GM23338 (cell line): ENCODE measurements around the gene ITGA7. TPM values are rescaled to one million over a fixed set of nuclear protein-coding genes. Genes with fewer than 3 reads are reported as not detected.

Source experiments
- ATAC-seq: fragments of 200-7000 bp; cut with Tn5 transposase; 3 replicates; pipeline ENCODE4 v1.9.1; 2020
- DNase-seq: peaks from one replicate; pipeline ENCODE4 v3.0.0-alpha.2; 2015; ENCODE audit warnings: low spot score
- H2AFZ ChIP-seq: fragments of 200-600 bp; sonication (generic); 2 replicates; pipeline ENCODE4 v1.8.0; 2016; ENCODE audit warnings: antibody characterized with exemption, mild to moderate bottlenecking, moderate library complexity
- H3F3A ChIP-seq: fragments of 200-600 bp; sonication (generic); replicated peaks from 2 replicates; pipeline ENCODE4 v1.8.0; 2017; ENCODE audit warnings: antibody characterized with exemption, mixed run types, low read depth
- H3K27ac ChIP-seq: fragments of 200-600 bp; sonication (generic); 2 replicates; pipeline ENCODE4 v1.6.1; 2016; ENCODE audit warnings: low read depth
- H3K27me3 ChIP-seq: fragments of 200-600 bp; sonication (generic); 2 replicates; pipeline ENCODE4 v1.8.0; 2016; ENCODE audit warnings: mild to moderate bottlenecking, mixed run types, moderate library complexity; ENCODE audit not compliant: insufficient read depth
- H3K36me3 ChIP-seq: fragments of 200-600 bp; sonication (generic); 2 replicates; pipeline ENCODE4 v1.8.0; 2016; ENCODE audit warnings: mild to moderate bottlenecking; ENCODE audit not compliant: insufficient read depth
- H3K4me1 ChIP-seq: fragments of 200-600 bp; sonication (generic); 2 replicates; pipeline ENCODE4 v1.8.0; 2016; ENCODE audit warnings: mild to moderate bottlenecking, moderate library complexity; ENCODE audit not compliant: insufficient read depth
- H3K4me2 ChIP-seq: fragments of 200-600 bp; sonication (generic); 2 replicates; pipeline ENCODE4 v1.7.1; 2017; ENCODE audit warnings: mixed run types
- H3K4me3 ChIP-seq: fragments of 200-600 bp; sonication (generic); 2 replicates; pipeline ENCODE4 v1.6.1; 2016; ENCODE audit warnings: mixed run types
- H3K79me2 ChIP-seq: fragments of 200-600 bp; sonication (generic); replicated peaks from 2 replicates; pipeline ENCODE4 v1.8.0; 2017; ENCODE audit warnings: mild to moderate bottlenecking; ENCODE audit not compliant: insufficient read depth
- H3K9me2 ChIP-seq: fragments of 200-600 bp; sonication (generic); 2 replicates; pipeline ENCODE4 v1.8.0; 2017; ENCODE audit not compliant: insufficient read depth
- H4K20me1 ChIP-seq: fragments of 200-600 bp; sonication (generic); replicated peaks from 2 replicates; pipeline ENCODE4 v1.8.0; 2017; ENCODE audit warnings: mild to moderate bottlenecking; ENCODE audit not compliant: insufficient read depth
- H3K27ac Mint-ChIP-seq: 2 replicates; pipeline ENCODE4 v1.8.0; 2020; ENCODE audit warnings: inconsistent platforms, mild to moderate bottlenecking, moderate library complexity, mixed read lengths
- H3K27me3 Mint-ChIP-seq: 3 replicates; pipeline ENCODE4 v1.8.0; 2022; ENCODE audit warnings: low read depth, mild to moderate bottlenecking, moderate library complexity, mixed read lengths, inconsistent platforms; ENCODE audit not compliant: insufficient read depth, poor library complexity
- H3K36me3 Mint-ChIP-seq: 3 replicates; pipeline ENCODE4 v1.8.0; 2021; ENCODE audit warnings: low read depth, mild to moderate bottlenecking, inconsistent platforms, moderate library complexity, mixed read lengths
- H3K4me1 Mint-ChIP-seq: 3 replicates; pipeline ENCODE4 v1.8.0; 2020; ENCODE audit warnings: mild to moderate bottlenecking, inconsistent platforms, mixed read lengths
- H3K4me3 Mint-ChIP-seq: 3 replicates; pipeline ENCODE4 v1.8.0; 2021; ENCODE audit warnings: moderate library complexity, mild to moderate bottlenecking, inconsistent platforms, mixed read lengths
- H3K9me3 Mint-ChIP-seq: 3 replicates; pipeline ENCODE4 v1.8.0; 2020; ENCODE audit warnings: moderate library complexity, mild to moderate bottlenecking, inconsistent platforms, mixed read lengths
- CREB1 ChIP-seq: fragments of 250-450 bp; sonication (Bioruptor Pico); IDR thresholded peaks from 2 replicates; pipeline ENCODE4 v1.5.0; 2020; ENCODE audit warnings: low read depth, mild to moderate bottlenecking, moderate library complexity
- JUNB ChIP-seq: IDR thresholded peaks from one replicate; pipeline ENCODE4 v1.6.1; 2016; ENCODE audit warnings: antibody characterized with exemption; ENCODE audit not compliant: unreplicated experiment
- NANOG ChIP-seq: IDR thresholded peaks from 2 replicates; pipeline ENCODE4 v1.6.1; 2016; ENCODE audit warnings: antibody characterized with exemption, borderline replicate concordance
- POLR2AphosphoS5 ChIP-seq: IDR thresholded peaks from 2 replicates; pipeline ENCODE4 v1.6.1; 2016; ENCODE audit warnings: antibody characterized with exemption, low read depth
- STAT1 ChIP-seq: IDR thresholded peaks from one replicate; pipeline ENCODE4 v1.6.1; 2016; ENCODE audit warnings: antibody characterized with exemption; ENCODE audit not compliant: unreplicated experiment
- polyA plus RNA-seq: library from polyadenylated mRNA; unstranded; fragments of >200 nt; fragmentation: Nextera tagmentation; extraction: Ambion mirVana; gene quantifications from 2 replicates; pipeline ENCODE4 v1.2.1, GENCODE V29; 2016
- total RNA-seq: library from RNA; depleted of rRNA; stranded (reverse); fragments of >200 nt; shearing (Covaris generic); gene quantifications from 2 replicates; pipeline ENCODE4 v1.2.3, GENCODE V29; 2014
- TF ChIP-seq, protein P1 (sequence below), 2 experiments: fragments of 200-600 bp in 1 of 2; sonication (generic) in 1 of 2; conservative IDR thresholded peaks; 2 replicates each; pipeline versions ENCODE4 v1.5.1 to v1.6.1; 2016 to 2017; ENCODE audit warnings: antibody characterized with exemption in 2 of 2, low read depth in 2 of 2, mild to moderate bottlenecking in 2 of 2, moderate library complexity in 1 of 2
- TF ChIP-seq, protein P2 (sequence below): fragments of 250-450 bp; sonication (Bioruptor Pico); IDR thresholded peaks from 2 replicates; pipeline ENCODE4 v1.5.0; 2020; ENCODE audit warnings: mild to moderate bottlenecking, moderate library complexity

The ITGA7 gene
- total and polyA plus RNA-seq, 2 experiments from 2014 or later: 20.0 to 49.1 TPM

DNA sequence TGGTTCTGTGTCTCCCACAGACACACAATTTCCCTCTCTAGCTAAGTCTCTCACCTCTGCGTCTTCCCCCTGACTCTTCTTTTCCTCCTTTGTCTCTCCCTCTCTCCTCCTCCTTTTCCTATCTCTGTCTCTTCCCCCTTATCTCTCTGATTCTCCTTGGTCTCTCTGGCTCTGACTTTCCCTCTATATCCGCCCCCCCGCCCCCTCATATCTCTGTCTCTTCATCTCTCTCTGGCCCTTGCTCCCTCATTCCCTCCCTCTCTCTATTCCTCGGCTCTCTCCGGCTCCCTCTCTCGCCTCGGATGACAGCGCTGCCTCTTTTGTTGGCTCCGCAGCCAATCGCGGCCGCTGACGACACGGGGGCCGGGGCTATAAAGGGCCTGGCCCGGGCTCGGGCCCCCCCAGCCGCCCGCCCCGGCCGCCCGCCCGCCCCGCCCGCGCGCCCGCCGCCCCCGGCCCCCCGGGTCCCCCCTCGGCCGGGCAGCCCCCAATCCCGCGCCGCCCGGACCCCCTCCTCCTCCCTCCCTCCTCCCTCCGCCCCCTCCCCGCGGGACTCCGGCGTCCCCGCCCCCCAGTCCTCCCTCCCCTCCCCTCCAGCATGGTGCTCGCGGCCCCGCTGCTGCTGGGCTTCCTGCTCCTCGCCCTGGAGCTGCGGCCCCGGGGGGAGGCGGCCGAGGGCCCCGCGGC lies 35.2 kb upstream of the ITGA7 start, which contains the start of gene GDF11:
TSS of gene GDF11 (plus strand) at position 404 of the 687 bp plus-strand sequence. CDS start at position 599, 195 bp downstream.
- Histone ChIP-seq H3K4me3 (peak within 1 kb of the TSS; percentile 95), H3F3A (peaks cover 21% of the 10 kb centered on the region), H3K4me1 (peaks cover 27% of the 10 kb centered on the region), H3K9me2 (0 out of 2 replicates have a peak, but pooled peaks cover 2% of the 10 kb centered on the region), H4K20me1 (peaks cover 7% of the 10 kb centered on the region; the same call in 1 of the 2 replicates), H3K36me3 (no peaks in the 10 kb centered on the region), H2AFZ (peak within 1 kb of the TSS; percentile 91; the same call in 1 of the 2 replicates), H3K27me3 (no peaks in the 10 kb centered on the region), H3K27ac (0 out of 2 replicates have a peak within 1 kb of the TSS, but pooled peaks have one; percentile 32), H3K4me2 (peak within 1 kb of the TSS; percentile 87), H3K79me2 (peaks cover 35% of the 10 kb centered on the region)
- peak; percentile 13 for ATAC-seq
- peaks cover 42% of the 10 kb centered on the region for H3K4me1 Mint-ChIP-seq
- peak; percentile 91 for DNase-seq
- TF ChIP-seq NANOG: no peak
- TF ChIP-seq, protein P1, sequence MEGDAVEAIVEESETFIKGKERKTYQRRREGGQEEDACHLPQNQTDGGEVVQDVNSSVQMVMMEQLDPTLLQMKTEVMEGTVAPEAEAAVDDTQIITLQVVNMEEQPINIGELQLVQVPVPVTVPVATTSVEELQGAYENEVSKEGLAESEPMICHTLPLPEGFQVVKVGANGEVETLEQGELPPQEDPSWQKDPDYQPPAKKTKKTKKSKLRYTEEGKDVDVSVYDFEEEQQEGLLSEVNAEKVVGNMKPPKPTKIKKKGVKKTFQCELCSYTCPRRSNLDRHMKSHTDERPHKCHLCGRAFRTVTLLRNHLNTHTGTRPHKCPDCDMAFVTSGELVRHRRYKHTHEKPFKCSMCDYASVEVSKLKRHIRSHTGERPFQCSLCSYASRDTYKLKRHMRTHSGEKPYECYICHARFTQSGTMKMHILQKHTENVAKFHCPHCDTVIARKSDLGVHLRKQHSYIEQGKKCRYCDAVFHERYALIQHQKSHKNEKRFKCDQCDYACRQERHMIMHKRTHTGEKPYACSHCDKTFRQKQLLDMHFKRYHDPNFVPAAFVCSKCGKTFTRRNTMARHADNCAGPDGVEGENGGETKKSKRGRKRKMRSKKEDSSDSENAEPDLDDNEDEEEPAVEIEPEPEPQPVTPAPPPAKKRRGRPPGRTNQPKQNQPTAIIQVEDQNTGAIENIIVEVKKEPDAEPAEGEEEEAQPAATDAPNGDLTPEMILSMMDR (conservative IDR thresholded peaks at IDR 0.05; ENCODE audit: low read depth in 2 of 2): no peak; a peak in 2 of 4 replicates
- TF ChIP-seq JUNB: no peak
- TF ChIP-seq POLR2AphosphoS5: peak; percentile 72
- TF ChIP-seq CREB1 (CRISPR knock-in tag): peak; percentile 69
- TF ChIP-seq, protein P2, sequence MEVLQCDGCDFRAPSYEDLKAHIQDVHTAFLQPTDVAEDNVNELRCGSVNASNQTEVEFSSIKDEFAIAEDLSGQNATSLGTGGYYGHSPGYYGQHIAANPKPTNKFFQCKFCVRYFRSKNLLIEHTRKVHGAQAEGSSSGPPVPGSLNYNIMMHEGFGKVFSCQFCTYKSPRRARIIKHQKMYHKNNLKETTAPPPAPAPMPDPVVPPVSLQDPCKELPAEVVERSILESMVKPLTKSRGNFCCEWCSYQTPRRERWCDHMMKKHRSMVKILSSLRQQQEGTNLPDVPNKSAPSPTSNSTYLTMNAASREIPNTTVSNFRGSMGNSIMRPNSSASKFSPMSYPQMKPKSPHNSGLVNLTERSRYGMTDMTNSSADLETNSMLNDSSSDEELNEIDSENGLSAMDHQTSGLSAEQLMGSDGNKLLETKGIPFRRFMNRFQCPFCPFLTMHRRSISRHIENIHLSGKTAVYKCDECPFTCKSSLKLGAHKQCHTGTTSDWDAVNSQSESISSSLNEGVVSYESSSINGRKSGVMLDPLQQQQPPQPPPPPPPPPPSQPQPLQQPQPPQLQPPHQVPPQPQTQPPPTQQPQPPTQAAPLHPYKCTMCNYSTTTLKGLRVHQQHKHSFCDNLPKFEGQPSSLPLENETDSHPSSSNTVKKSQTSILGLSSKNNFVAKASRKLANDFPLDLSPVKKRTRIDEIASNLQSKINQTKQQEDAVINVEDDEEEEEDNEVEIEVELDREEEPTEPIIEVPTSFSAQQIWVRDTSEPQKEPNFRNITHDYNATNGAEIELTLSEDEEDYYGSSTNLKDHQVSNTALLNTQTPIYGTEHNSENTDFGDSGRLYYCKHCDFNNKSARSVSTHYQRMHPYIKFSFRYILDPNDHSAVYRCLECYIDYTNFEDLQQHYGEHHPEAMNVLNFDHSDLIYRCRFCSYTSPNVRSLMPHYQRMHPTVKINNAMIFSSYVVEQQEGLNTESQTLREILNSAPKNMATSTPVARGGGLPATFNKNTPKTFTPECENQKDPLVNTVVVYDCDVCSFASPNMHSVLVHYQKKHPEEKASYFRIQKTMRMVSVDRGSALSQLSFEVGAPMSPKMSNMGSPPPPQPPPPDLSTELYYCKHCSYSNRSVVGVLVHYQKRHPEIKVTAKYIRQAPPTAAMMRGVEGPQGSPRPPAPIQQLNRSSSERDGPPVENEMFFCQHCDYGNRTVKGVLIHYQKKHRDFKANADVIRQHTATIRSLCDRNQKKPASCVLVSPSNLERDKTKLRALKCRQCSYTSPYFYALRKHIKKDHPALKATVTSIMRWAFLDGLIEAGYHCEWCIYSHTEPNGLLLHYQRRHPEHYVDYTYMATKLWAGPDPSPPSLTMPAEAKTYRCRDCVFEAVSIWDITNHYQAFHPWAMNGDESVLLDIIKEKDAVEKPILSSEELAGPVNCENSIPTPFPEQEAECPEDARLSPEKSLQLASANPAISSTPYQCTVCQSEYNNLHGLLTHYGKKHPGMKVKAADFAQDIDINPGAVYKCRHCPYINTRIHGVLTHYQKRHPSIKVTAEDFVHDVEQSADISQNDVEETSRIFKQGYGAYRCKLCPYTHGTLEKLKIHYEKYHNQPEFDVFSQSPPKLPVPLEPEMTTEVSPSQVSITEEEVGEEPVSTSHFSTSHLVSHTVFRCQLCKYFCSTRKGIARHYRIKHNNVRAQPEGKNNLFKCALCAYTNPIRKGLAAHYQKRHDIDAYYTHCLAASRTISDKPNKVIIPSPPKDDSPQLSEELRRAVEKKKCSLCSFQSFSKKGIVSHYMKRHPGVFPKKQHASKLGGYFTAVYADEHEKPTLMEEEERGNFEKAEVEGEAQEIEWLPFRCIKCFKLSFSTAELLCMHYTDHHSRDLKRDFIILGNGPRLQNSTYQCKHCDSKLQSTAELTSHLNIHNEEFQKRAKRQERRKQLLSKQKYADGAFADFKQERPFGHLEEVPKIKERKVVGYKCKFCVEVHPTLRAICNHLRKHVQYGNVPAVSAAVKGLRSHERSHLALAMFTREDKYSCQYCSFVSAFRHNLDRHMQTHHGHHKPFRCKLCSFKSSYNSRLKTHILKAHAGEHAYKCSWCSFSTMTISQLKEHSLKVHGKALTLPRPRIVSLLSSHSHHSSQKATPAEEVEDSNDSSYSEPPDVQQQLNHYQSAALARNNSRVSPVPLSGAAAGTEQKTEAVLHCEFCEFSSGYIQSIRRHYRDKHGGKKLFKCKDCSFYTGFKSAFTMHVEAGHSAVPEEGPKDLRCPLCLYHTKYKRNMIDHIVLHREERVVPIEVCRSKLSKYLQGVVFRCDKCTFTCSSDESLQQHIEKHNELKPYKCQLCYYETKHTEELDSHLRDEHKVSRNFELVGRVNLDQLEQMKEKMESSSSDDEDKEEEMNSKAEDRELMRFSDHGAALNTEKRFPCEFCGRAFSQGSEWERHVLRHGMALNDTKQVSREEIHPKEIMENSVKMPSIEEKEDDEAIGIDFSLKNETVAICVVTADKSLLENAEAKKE: no peak
- no peak for TF ChIP-seq STAT1
- peak within 1 kb of the TSS; percentile 76 for H3K27ac Mint-ChIP-seq
- peak within 1 kb of the TSS; percentile 94 for H3K4me3 Mint-ChIP-seq
- no peaks in the 10 kb centered on the region; the same call in 2 of the 3 replicates for H3K9me3 Mint-ChIP-seq
- H3K36me3 Mint-ChIP-seq: peaks cover 12% of the 10 kb centered on the region
- H3K27me3 Mint-ChIP-seq: peaks cover 15% of the 10 kb centered on the region
